Fibroblast of pulmonary artery (primary cell): ENCODE results near the gene COL11A2.

Source experiments
- DNase-seq: peaks from one replicate; pipeline ENCODE4 v3.0.0-alpha.2; 2010; ENCODE audit warnings: low read depth
- H3K4me3 ChIP-seq: replicated peaks from 2 replicates; pipeline ENCODE4 v1.5.1; 2011; ENCODE audit warnings: low read depth, mild to moderate bottlenecking, control low read depth, low read length, moderate library complexity
- CTCF ChIP-seq: IDR thresholded peaks from 2 replicates; pipeline ENCODE4 v1.5.1; 2011; ENCODE audit warnings: mild to moderate bottlenecking, control low read depth, low read length, inconsistent platforms; ENCODE audit errors: missing control alignments

COL11A2 gene

DNA sequence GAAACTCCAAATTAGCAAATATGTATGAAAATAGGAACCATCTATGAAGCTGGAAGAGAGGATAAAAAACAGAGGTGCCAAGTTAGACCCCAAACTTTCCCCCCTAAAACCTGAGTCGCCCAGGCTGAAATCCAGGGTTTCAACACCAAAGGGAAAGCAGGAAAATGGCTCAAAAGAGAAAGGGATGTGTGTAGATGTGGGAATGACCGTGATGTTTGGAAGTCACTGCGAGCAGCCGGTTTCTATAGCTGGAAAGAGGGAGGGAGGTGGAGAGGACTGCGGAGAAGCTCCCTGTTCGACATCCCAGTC, 20.5 kb upstream of the COL11A2 start:
- peak; percentile 18 for DNase-seq
- no peak for TF ChIP-seq CTCF
- peak overlapping the region; percentile 60 for H3K4me3 ChIP-seq

DNA sequence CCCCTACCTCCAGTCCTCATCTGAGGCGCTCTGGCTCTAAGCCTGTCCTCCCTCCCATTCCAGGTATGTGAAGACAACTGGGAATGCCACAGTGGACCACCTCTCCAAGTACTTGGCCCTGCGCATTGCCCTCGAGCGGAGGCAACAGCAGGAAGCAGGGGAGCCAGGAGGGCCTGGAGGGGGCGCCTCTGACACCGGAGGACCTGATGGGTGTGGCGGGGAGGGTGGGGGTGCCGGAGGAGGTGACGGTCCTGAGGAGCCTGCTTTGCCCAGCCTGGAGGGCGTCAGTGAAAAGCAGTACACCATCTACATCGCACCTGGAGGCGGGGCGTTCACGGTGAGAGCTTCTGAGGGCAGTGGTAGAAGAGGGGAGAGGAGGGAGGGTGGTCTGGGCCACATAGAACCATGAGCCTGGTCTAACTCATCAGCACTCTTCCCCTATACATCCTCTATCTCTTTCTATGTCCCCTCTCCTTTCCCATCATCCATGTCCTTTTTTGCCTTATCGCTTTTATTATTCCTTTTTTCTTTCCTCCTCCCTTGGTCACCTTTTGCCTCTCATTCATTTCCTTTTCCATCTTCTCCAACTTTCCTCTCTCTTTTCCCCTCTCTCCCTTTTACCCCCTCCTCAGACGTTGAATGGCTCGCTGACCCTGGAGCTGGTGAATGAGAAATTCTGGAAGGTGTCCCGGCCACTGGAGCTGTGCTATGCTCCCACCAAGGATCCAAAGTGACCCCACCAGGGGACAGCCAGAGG, 19.6 kb upstream of the COL11A2 start:
- H3K4me3 ChIP-seq, result no peak overlapping the region
- TF ChIP-seq CTCF, result no peak
- DNase-seq, result no peak

GRCh38 chr6:33211136-33211535, 18.9 kb upstream of the COL11A2 start:
- no peak for TF ChIP-seq CTCF
- DNase-seq, result no peak
- no peak overlapping the region for H3K4me3 ChIP-seq

DNA sequence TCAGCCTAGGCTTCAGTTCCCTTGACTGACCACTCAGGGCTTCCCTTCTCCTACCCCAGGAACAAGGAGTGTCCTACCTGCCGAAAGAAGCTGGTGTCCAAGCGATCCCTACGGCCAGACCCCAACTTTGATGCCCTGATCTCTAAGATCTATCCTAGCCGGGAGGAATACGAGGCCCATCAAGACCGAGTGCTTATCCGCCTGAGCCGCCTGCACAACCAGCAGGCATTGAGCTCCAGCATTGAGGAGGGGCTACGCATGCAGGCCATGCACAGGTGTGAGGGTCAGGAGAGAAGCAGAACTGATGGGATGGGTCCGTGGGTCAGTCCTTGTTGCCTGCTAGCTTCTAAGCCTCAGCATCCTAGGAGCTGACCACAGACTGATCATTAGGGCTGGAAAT, 17.6 kb upstream of the COL11A2 start:
- DNase-seq, result no peak
- no peak for TF ChIP-seq CTCF
- no peak overlapping the region for H3K4me3 ChIP-seq

- peak within 1 kb of the TSS; percentile 89 for H3K4me3 ChIP-seq
- peak; percentile 73 for DNase-seq
- no peak for TF ChIP-seq CTCF
Observed at GRCh38 chr6:33208091-33208967, 16.1 kb upstream of the COL11A2 start, which contains the start of gene RING1. Gene RING1, plus strand, starts transcription at chr6:33208500. Its CDS starts 323 bp downstream, at chr6:33208823.

GRCh38 chr6:33207552-33208090, 15.4 kb upstream of the COL11A2 start:
- DNase-seq, result peak; percentile 52
- H3K4me3 ChIP-seq, result peak overlapping the region; percentile 89
- TF ChIP-seq CTCF, result no peak
